HG02763 (cell line): ENCODE data around the gene COL18A1.

Experiments used
- ATAC-seq: cut with Tn5 transposase; IDR thresholded peaks from one replicate; pipeline ENCODE4 v1.9.1; 2021; ENCODE audit warnings: mild to moderate bottlenecking, moderate library complexity; ENCODE audit not compliant: unreplicated experiment

Gene COL18A1

GRCh38 chr21:45464309-45464708 is 59.3 kb downstream of the COL18A1 start:
- no peak for ATAC-seq

- no peak for ATAC-seq
Measured at GRCh38 chr21:45465105-45465504, 60.1 kb downstream of the COL18A1 start.

GRCh38 chr21:45465611-45466329 is 60.8 kb downstream of the COL18A1 start:
- ATAC-seq, result no peak

GRCh38 chr21:45466330-45467220 is 61.6 kb downstream of the COL18A1 start:
- ATAC-seq, result no peak

GRCh38 chr21:45467221-45467779 is 62.3 kb downstream of the COL18A1 start:
- no peak for ATAC-seq

GRCh38 chr21:45468051-45468970 is 63.3 kb downstream of the COL18A1 start:
- ATAC-seq, result no peak

- ATAC-seq, result no peak
Measured at GRCh38 chr21:45468971-45469272, 64.0 kb downstream of the COL18A1 start.

GRCh38 chr21:45469273-45470086 is 64.5 kb downstream of the COL18A1 start:
- ATAC-seq, result no peak

- ATAC-seq, result no peak
Measured at GRCh38 chr21:45470087-45470515, 65.1 kb downstream of the COL18A1 start.

- no peak for ATAC-seq
Measured at GRCh38 chr21:45470773-45471524, 66.0 kb downstream of the COL18A1 start.

- no peak for ATAC-seq
Measured at GRCh38 chr21:45471525-45472221, 66.7 kb downstream of the COL18A1 start.

GRCh38 chr21:45472445-45473365 is 67.7 kb downstream of the COL18A1 start:
- no peak for ATAC-seq

GRCh38 chr21:45473496-45474322 is 68.7 kb downstream of the COL18A1 start:
- ATAC-seq, result no peak

GRCh38 chr21:45474323-45474950 is 69.5 kb downstream of the COL18A1 start:
- no peak for ATAC-seq

- ATAC-seq, result no peak
Measured at GRCh38 chr21:45475004-45475685, 70.2 kb downstream of the COL18A1 start.
